Psoas muscle (tissue), 8 donors: ENCODE data around the gene COL18A1. TPM values are rescaled to one million over a fixed set of nuclear protein-coding genes. Genes with fewer than 3 reads are reported as not detected.

ENCODE experiments used
- ATAC-seq, 4 donors: fragments of 200-7000 bp; cut with Tn5 transposase; one replicate each; pipeline ENCODE4 v1.9.1; 2020; ENCODE audit warnings: moderate library complexity in 3 of 4, mild to moderate bottlenecking in 2 of 4
- DNase-seq, 2 donors: peaks; one replicate each; pipeline ENCODE4 v3.0.0-alpha.2; 2020
- H3K27ac ChIP-seq: fragments of 200-600 bp; one replicate; pipeline ENCODE4 v1.8.0; 2022
- H3K27me3 ChIP-seq, 3 donors: fragments of 200-600 bp in 1 of 3; one replicate each; pipeline versions ENCODE4 v1.6.1 to v1.8.0; 2013 to 2022; ENCODE audit warnings: low read length in 2 of 3, mild to moderate bottlenecking in 2 of 3, moderate library complexity in 1 of 3; ENCODE audit not compliant: insufficient read depth in 3 of 3
- H3K36me3 ChIP-seq, 2 donors: fragments of 200-600 bp in 1 of 2; one replicate each; pipeline versions ENCODE4 v1.6.1 to v1.8.0; 2013 to 2022; ENCODE audit warnings: low read depth in 1 of 2, mild to moderate bottlenecking in 1 of 2, moderate library complexity in 1 of 2; ENCODE audit not compliant: insufficient read depth in 1 of 2
- H3K4me1 ChIP-seq: fragments of 200-600 bp; one replicate; pipeline ENCODE4 v1.8.0; 2022
- H3K4me3 ChIP-seq: fragments of 200-600 bp; one replicate; pipeline ENCODE4 v1.8.0; 2022; ENCODE audit warnings: mild to moderate bottlenecking
- H3K9me3 ChIP-seq: fragments of 200-600 bp; one replicate; pipeline ENCODE4 v1.8.0; 2022
- CTCF ChIP-seq: fragments of 200-600 bp; IDR thresholded peaks from one replicate; pipeline ENCODE4 v1.8.0; 2022; ENCODE audit warnings: antibody characterized with exemption
- WGBS, 3 donors: extraction: QIAGEN DNeasy Blood & Tissue Kit; methylation state at CpG; one replicate each; pipeline versions ENCODE4 v1.1.6 to v1.1.7; 2013; 5-methylcytosine and 5-hydroxymethylcytosine counted together
- intact Hi-C, 2 donors: fragments of 100-400 bp; cut with DNase I; formaldehyde crosslinking; loops; one replicate each; pipeline versions ENCODE4 v1.11.0 to v1.14.2; 2022
- polyA plus RNA-seq, 3 donors: library from polyadenylated mRNA; stranded (reverse); fragments of 200-250 nt; gene quantifications; one replicate each; pipeline ENCODE4 v1.2.3, GENCODE V29; 2013
- total RNA-seq, 4 donors: library from RNA; stranded (reverse); fragmentation: NEBNext Ultra II Directional in 2 of 4; extraction: Animal tissue kit (Norgen Biotek cat#: 25700) in 2 of 4; gene quantifications; one replicate each; pipeline versions ENCODE4 v1.2.1 to v1.2.4, GENCODE V29; 2021 to 2023
- donor health status: healthy with polysubstance abuse.
- donor health status: DM: no; HTN: no; CAD: no; lungs with moderate emphysema.
- donor health status: Bipolar disorder and iron deficiency.
- donor health status: healthy.
- donor health status: DM: yes; HTN: yes; CAD: no.
- donor health status: DM: no; HTN: no; CAD: no.
- donor health status: DM: no; HTN: no; CAD: no.
- donor health status: DM: yes; HTN: yes; CAD: no.

Gene COL18A1
- total and polyA plus RNA-seq, 7 donors, result 4.8 to 25.3 (median 12.1) TPM

- WGBS, 3 donors, result 87 to 90% (median 90%) methylated on average over 2 to 7 of the region's 7 CpGs
- Histone ChIP-seq H3K9me3 (peaks cover 6% of the 10 kb centered on the region), H3K27ac (no peak overlapping the region), H3K4me1 (peaks cover 3% of the 10 kb centered on the region), H3K36me3 (no peaks in the 10 kb centered on the region), H3K4me3 (no peak overlapping the region), H3K27me3 (peaks cover 0 to 52% (median 7%) of the 10 kb centered on the region in 3 donors)
- no peak for TF ChIP-seq CTCF
- intact Hi-C loops, result no loop called here
- no peak for DNase-seq
- no peak for ATAC-seq
Observed at GRCh38 chr21:45401054-45401518, 3.9 kb upstream of the COL18A1 start.

- 93 to 96% (median 95%) methylated on average over 17 of the region's 17 CpGs for WGBS, 3 donors
- no peak overlapping the region for H3K27ac ChIP-seq
- no peak for ATAC-seq
Observed at GRCh38 chr21:45401916-45402900, 2.8 kb upstream of the COL18A1 start.

GRCh38 chr21:45403133-45403824, 1.7 kb upstream of the COL18A1 start:
- H3K27me3 ChIP-seq, result peaks cover 0 to 74% (median 12%) of the 10 kb centered on the region in 3 donors
- no peak for TF ChIP-seq CTCF
- no peak for ATAC-seq
- H3K36me3 ChIP-seq, result no peaks in the 10 kb centered on the region
- peaks cover 3% of the 10 kb centered on the region for H3K4me1 ChIP-seq
- H3K27ac ChIP-seq, result no peak overlapping the region
- DNase-seq, result peak; percentile 7 to 39
- WGBS, 3 donors, result 89 to 93% (median 91%) methylated on average over 7 of the region's 7 CpGs
- H3K9me3 ChIP-seq, result peaks cover 6% of the 10 kb centered on the region
- H3K4me3 ChIP-seq, result no peak overlapping the region
- intact Hi-C loops, result no loop called here

More at GRCh38 chr21:45401916-45402900, 2.8 kb upstream of the COL18A1 start:
- TF ChIP-seq CTCF, result no peak
- Histone ChIP-seq H3K27me3 (peaks cover 0 to 63% (median 8%) of the 10 kb centered on the region in 3 donors), H3K36me3 (no peaks in the 10 kb centered on the region), H3K9me3 (peaks cover 6% of the 10 kb centered on the region), H3K4me3 (no peak overlapping the region), H3K4me1 (peaks cover 3% of the 10 kb centered on the region)
- intact Hi-C loops, result no loop called here
- peak; percentile 6 to 49 for DNase-seq

- peaks cover 3% of the 10 kb centered on the region for H3K4me1 ChIP-seq
- DNase-seq (peak; percentile 67 to 73), ATAC-seq (peak; percentile 4 to 46 (median 24))
- TF ChIP-seq CTCF, result no peak
- peak overlapping the region; percentile 30 for H3K27ac ChIP-seq
- peaks cover 6% of the 10 kb centered on the region for H3K9me3 ChIP-seq
- intact Hi-C loops, result no loop called here
- H3K36me3 ChIP-seq, result no peaks in the 10 kb centered on the region
- WGBS, 3 donors, result 23 to 40% (median 32%) methylated on average over 31 to 39 of the region's 39 CpGs
- H3K4me3 ChIP-seq, result peak overlapping the region; percentile 56
- peaks cover 0 to 79% (median 12%) of the 10 kb centered on the region in 3 donors for H3K27me3 ChIP-seq
Observed at GRCh38 chr21:45403825-45404729, 888 bp upstream of the COL18A1 start.
